ENCODE results near the gene AUTS2. TPM values are rescaled to one million over a fixed set of nuclear protein-coding genes. Genes with fewer than 3 reads are reported as not detected.

AUTS2 gene
- total and polyA plus RNA-seq, 2 of the 8 experiments (the other 6 are each of a cell fraction or from before 2014, with no cell fraction given), result 25.9 to 101 TPM

DNA sequence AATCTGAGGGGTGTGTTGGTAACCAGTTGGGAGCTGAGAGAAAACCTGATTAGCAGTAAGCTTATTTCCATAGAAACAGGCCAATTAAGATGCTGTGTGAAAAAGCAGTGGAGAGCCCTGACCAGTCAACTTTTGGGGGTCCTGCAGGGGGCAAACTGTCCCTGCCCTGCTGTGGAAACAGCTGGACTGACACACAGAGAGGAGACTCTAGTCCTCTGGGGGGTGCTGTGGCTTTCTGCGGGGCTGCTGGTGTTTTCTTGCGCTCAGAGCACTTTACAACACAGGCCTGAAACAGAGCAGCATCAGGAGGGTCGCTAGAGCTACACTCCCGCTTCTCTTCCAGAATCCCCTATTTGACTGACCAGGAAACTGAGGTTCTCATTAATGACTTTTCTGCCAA, 986.8 kb downstream of the AUTS2 start:
- Histone ChIP-seq H3K18ac (ENCODE audit: extremely low read depth, low read length) (peak overlapping the region; percentile 36; the same call in 1 of the 2 replicates), H3K27me3 (replicated peaks in 1 of 4; ENCODE audit: control insufficient read depth in 3 of 4, extremely low read depth in 1 of 4, insufficient read depth in 3 of 4, low read length in 3 of 4) (0 out of 7 replicates have a peak, but pooled peaks cover 0 to 1% (median 0%) of the 10 kb centered on the region in 4 experiments), H2BK15ac (ENCODE audit: low read length) (no peak overlapping the region), H4K20me1 (replicated peaks in 1 of 2; ENCODE audit: control insufficient read depth in 1 of 2, insufficient read depth in 2 of 2, low read length in 2 of 2) (no peaks in the 10 kb centered on the region), H2BK120ac (replicated peaks; ENCODE audit: low read depth, low read length) (no peak overlapping the region), H4K8ac (ENCODE audit: extremely low read depth, insufficient read depth, low read length) (no peak overlapping the region), H3K23ac (ENCODE audit: insufficient read length) (no peak overlapping the region), H3K79me1 (ENCODE audit: low read depth, low read length) (no peaks in the 10 kb centered on the region), H2AK5ac (ENCODE audit: low read depth, low read length) (no peak overlapping the region), H3K36me3 (ENCODE audit: control insufficient read depth in 2 of 4, insufficient read depth in 4 of 4, low read length in 3 of 4) (no peaks in the 10 kb centered on the region), H3K4me2 (ENCODE audit: insufficient read depth in 1 of 2, low read depth in 2 of 2, low read length in 2 of 2) (no peak overlapping the region; a peak in 1 of 4 replicates), H3K14ac (ENCODE audit: insufficient read length) (no peak overlapping the region), H3K23me2 (ENCODE audit: low read depth, low read length) (no peaks in the 10 kb centered on the region; the same call in 1 of the 2 replicates), H3K79me2 (ENCODE audit: control insufficient read depth in 1 of 2, insufficient read depth in 2 of 2, low read length in 2 of 2) (no peaks in the 10 kb centered on the region), H3K4me3 (ENCODE audit: extremely low read depth in 1 of 4, insufficient read depth in 2 of 4, low read depth in 3 of 4, low read length in 4 of 4) (no peak overlapping the region), H3K27ac (ENCODE audit: low read depth, low read length) (no peak overlapping the region), H4K5ac (ENCODE audit: insufficient read length, low read depth, low read length) (no peak overlapping the region), H2BK12ac (ENCODE audit: low read depth, low read length) (peak overlapping the region; percentile 53; the same call in 1 of the 2 replicates), H2BK20ac (ENCODE audit: low read length) (peak overlapping the region; percentile 68; the same call in 1 of the 2 replicates), H2AFZ (ENCODE audit: low read length) (no peak overlapping the region), H3K56ac (replicated peaks; ENCODE audit: insufficient read length, low read depth, low read length) (no peak overlapping the region), H3K4ac (replicated peaks; ENCODE audit: insufficient read length, low read depth, low read length) (no peak overlapping the region), H3K9ac (replicated peaks in 1 of 4; ENCODE audit: extremely low read depth in 1 of 4, low read depth in 3 of 4, low read length in 3 of 4) (no peak overlapping the region), H3K9me3 (ENCODE audit: insufficient read depth in 2 of 2, low read depth in 1 of 2, low read length in 1 of 2) (no peaks in the 10 kb centered on the region), H2BK5ac (ENCODE audit: low read depth, low read length) (no peak overlapping the region), H4K91ac (replicated peaks; ENCODE audit: insufficient read length, low read length) (no peak overlapping the region), H3K4me1 (replicated peaks in 1 of 4; ENCODE audit: control insufficient read depth in 3 of 4, insufficient read depth in 4 of 4, low read length in 3 of 4) (peaks cover 11 to 34% (median 19%) of the 10 kb centered on the region in 4 experiments)
- CTCF ChIA-PET (ENCODE audit: partially characterized antibody), result interaction anchor here (0.5 to 5.0 kb wide), 35 partner anchors 9 to 1329 kb away, joined by 3 to 46 read pairs (median 4); no protein-coding TSS in a partner anchor
- FAIRE-seq (peak; percentile 28), DNase-seq (ENCODE audit: low read depth in 1 of 2, low spot score in 2 of 2) (peak in 1 of 2 experiments; percentile 69)
- WGBS, 2 experiments (ENCODE audit: extremely low coverage in 1 of 2, insufficient coverage in 1 of 2, insufficient read length in 1 of 2, insufficient replicate concordance in 2 of 2, low coverage in 1 of 2, low lambda C conversion rate in 2 of 2, missing lambda C conversion rate in 1 of 2), result 31% methylated on average over 4 of the region's 4 CpGs; no CpG with 5 or more reads in 1 of the 2 experiments
- POLR2A ChIA-PET (ENCODE audit: partially characterized antibody), result interaction anchor here (1.1 to 2.4 kb wide), 3 partner anchors 109 to 113 kb away, joined by 3 to 8 read pairs (median 6); no protein-coding TSS in a partner anchor
- no peak for TF ChIP-seq KDM1A (IDR thresholded peaks at IDR 0.05; ENCODE audit: borderline replicate concordance, low read length)
- peak; percentile 72 to 97 (median 79) for TF ChIP-seq CTCF (IDR thresholded peaks at IDR 0.05; ENCODE audit: control extremely low read depth in 1 of 3, insufficient read depth in 1 of 3, low read depth in 1 of 3, low read length in 3 of 3)
- TF ChIP-seq, protein P1, sequence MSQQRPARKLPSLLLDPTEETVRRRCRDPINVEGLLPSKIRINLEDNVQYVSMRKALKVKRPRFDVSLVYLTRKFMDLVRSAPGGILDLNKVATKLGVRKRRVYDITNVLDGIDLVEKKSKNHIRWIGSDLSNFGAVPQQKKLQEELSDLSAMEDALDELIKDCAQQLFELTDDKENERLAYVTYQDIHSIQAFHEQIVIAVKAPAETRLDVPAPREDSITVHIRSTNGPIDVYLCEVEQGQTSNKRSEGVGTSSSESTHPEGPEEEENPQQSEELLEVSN (IDR thresholded peaks at IDR 0.05), result no peak
- no peak for TF ChIP-seq POU5F1 (IDR thresholded peaks at IDR 0.05; ENCODE audit: low read depth, low read length)
- peak; percentile 80 to 87 for TF ChIP-seq RAD21 (IDR thresholded peaks at IDR 0.05 in 1 of 2, conservative IDR thresholded peaks at IDR 0.05 in 1 of 2; ENCODE audit: low read depth in 2 of 2, low read length in 2 of 2)
- TF ChIP-seq ATF2 (IDR thresholded peaks at IDR 0.05; ENCODE audit: low read length), result no peak
- TF ChIP-seq SRF (IDR thresholded peaks at IDR 0.05; ENCODE audit: low read depth, low read length), result no peak
